Measurements from ENCODE around the gene DLG2.
"Not testable (repeated sequence)": the region's sequence is repeated elsewhere in the genome, so short reads cannot be mapped to it uniquely, and the experiment has no call there.

The DLG2 gene

DNA sequence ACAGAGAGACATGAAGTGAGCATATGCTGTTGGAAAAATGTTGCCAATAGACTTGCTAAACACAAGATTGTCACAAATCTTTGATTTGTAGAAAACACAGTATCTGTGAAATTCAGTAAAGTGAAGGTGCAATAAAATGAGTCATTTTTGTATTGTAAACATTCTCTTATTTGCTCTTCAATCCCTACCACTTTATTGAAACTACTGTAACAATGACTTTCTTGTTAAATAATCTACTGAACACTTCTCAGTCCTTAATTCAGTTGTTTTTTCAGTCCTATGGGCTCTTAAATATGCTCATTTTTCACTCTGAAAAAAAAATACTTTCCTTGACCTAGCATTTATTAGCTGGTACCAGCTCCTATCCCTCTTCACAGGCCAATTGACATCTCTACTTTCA, 531.9 kb downstream of the DLG2 start:
- DNase-seq, result no peak

DNA sequence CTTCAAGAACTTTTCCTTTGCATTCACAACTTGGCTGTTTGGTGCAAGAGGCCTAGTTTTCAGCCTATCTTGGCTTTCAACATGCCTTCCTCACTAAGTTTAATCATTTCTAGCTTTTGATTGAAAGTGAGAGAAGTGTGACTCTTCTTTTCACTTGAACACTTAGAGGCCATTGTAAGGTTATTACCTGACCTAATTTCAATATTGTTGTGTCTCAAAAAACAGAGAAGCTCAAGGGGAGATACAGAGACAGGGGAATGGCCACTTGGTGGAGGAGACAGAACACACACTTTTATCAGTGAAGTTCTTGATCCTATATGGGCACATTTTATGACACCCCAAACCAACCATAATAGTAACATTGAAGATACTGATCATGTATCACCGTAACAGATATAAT, 532.3 kb downstream of the DLG2 start:
- no peak for DNase-seq

GRCh38 chr11:85089654-85090053, 537.5 kb downstream of the DLG2 start:
- DNase-seq, result no peak

- no peak for DNase-seq
Observed at GRCh38 chr11:85088286-85088685, 538.9 kb downstream of the DLG2 start.

DNA sequence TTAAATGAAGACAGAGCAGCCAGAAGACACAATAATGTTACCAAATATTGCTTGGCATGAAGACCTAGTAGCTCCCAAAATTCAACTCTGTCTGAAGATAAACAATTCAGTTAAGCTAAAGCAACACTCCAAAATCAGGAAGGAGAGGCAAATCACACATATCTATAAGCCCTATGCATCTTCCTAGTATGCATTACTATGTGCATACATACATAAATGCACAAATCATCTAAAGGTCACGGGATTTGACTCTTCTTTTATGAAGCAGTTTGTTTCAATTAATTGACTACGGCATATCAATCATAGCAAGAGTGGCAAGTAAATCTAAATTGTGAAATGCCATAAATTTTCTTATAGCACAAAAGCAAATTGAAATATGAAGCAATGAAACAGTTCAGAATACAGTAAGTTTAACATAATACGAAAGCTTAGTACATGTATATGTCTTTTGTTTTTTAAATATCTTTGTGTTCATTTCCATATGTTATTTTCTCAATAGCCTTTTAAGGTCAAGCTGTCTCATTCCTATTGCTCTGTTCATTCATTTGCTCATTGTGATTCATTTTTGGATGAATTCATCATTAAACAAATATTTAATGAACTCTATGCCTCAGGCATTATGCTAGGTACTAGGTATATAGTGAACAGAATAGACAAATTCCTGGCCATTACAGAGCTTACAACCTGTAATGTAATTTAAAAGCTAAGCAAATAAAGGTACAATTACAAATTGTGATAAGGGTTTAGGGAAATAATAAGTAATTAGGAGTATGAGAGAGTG, 540.5 kb downstream of the DLG2 start:
- DNase-seq, result no peak

GRCh38 chr11:85076535-85077330, 550.4 kb downstream of the DLG2 start:
- no peak for DNase-seq

GRCh38 chr11:85062659-85063058, 564.5 kb downstream of the DLG2 start:
- DNase-seq, result no peak

DNA sequence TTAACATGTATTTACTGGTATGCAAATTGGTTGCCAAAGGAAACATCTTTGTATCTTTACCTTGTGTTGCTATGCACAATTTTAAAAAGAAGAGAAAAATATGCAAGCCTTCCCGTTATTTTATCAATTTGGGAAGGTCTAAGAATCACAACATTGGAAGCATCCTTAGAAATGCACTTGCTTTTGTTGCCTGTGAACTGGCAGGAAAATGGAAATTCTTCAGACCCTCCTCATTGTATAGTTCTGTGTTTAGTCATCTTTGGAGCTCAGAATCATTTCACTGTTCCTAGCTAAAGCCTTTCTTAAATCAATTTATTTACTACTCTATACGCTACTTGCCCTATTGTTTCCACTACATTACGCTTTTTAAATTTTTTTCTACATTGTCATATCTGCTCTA, 574.5 kb downstream of the DLG2 start:
- DNase-seq, result no peak

DNA sequence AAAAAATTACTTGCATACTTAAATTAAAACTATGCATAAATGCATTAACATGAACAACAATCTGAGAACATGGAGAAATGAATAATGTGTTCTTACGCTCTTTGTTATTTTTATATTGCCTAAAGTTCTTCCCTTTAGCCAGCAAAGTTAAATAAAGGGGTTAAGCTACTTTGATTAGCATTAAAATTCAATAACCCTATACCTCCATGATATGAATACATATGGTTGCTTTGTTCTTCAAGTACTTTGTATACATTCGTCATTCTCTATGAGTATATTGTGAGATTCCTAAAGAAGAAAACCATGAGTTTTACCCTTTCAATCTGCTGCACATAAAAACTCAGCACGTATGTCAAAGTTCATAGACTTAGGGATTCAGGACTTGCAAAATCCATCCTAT, 578.3 kb downstream of the DLG2 start:
- no peak for DNase-seq

GRCh38 chr11:85045716-85046115, 581.4 kb downstream of the DLG2 start:
- no peak for DNase-seq

- DNase-seq, result no peak
Observed at GRCh38 chr11:85044911-85045310, 582.2 kb downstream of the DLG2 start.

DNA sequence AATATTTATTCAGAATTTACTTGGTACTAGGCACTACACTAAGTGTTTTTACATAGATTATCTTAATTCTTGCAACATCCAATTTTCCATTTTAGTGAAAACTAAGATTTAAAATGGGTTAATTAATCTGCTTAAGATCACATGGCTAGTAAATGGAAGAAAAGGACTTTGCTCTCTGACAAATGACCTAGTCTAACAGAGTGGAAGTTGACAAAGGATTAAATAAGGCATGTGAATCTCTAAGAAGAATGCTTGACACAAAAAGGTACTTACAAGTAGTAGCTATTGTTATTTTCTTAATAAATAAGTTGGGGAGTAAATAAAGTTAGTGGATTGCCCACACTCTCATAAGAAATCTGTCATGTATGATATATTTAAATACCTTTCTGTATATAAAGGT, 584.8 kb downstream of the DLG2 start:
- no peak for DNase-seq

DNA sequence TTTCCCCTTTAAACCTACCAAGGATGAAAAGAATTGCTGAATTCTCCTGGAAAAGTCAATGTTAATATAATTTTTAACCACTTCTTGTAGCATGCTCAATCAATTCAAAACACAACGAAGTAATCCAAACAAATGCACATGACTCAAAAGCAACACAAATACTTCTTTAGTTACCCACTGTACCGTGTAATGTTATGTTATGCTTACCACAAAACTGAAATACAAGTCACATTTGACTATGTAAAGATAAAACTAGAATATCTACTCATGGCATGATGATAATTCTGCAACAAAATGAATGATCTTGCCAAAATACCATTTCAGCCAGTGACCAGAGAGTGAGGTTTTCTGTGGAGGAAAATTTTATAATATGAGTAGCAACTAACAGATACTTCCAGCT, 587.0 kb downstream of the DLG2 start:
- no peak for DNase-seq

DNA sequence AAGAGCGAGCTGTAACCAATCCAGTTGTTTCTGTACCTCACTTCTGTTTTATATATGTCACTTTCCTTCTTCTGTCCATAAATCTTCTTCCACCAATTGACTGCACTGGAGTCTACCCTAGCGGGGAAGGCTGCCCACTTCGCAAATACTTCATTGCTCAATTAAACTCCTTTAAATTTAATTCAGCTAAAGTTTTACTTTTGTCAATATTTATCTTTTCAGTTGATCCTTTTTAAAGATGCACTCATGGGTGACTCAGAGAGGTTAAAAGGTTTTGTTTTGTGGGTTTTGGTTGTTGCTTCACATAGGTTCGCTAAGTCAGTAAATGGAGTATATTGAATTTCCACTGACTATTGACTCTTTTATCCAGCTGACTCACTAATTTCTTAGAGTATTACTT, 597.2 kb downstream of the DLG2 start:
- DNase-seq, result no peak

GRCh38 chr11:85028329-85029101, 598.6 kb downstream of the DLG2 start:
- DNase-seq, result no peak

DNA sequence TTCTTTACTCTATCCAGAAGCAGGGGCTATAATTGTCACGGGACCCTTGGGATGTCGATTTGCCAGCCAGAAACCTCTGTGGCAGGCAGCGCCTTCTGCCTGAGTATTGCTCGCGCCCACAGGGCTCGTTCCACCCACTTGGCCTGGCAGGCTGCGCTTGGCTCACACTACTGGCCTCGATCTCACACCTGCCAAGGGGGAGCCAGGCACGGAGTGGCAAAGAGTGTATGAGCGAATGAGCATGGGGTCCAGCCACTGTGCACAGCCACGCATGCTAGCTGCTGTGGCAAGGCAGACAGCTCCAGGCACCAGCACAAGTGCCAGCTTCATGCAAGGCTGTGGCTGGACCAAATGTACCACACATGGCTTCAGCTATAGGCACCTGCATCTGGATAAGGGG, 599.8 kb downstream of the DLG2 start:
- DNase-seq, result no peak

GRCh38 chr11:85021058-85021457, 606.1 kb downstream of the DLG2 start:
- no peak for DNase-seq

DNA sequence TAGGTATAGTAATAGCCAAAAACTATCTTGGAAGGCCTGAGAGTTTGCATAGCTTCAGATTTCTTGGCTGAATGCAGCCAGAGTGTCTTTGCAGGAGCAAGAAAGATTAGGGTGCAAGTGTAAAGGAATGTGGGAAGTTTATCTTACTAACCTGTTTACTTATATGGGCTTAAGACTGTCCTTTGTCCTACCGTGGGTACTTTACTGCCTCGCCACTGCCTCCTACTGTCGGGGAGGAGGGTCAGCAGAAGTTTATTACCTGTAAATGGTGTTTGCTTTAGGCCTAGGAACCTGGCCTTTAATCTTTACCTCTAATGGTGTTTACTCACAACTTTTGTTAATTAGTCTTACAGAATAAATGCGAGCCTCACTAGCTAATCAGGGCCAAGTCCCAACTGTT, 633.8 kb downstream of the DLG2 start:
- no peak for DNase-seq

GRCh38 chr11:84990141-84990540, 637.0 kb downstream of the DLG2 start:
- no peak for DNase-seq

DNA sequence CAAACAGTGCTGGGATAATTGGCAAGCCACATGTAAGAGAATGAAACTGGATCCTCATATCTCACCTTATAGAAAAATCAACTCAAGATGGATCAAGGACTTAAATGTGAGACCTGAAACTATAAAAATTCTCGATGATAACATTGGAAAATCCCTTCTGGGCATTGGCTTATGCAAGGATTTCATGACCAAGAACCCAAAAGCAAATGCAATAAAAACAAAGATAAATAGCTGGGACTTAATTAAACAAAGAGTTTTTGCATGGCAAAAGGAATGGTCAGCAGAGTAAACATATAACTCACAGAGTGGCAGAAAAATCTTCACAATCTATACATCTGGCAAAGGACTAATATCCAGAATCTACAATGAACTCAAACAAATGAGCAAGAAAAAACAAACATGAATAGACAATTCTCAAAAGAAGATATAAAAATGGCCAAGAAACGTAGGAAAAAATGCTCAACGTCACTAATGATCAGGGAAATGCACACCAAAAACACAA, 639.4 kb downstream of the DLG2 start:
- DNase-seq, result not testable (repeated sequence)

DNA sequence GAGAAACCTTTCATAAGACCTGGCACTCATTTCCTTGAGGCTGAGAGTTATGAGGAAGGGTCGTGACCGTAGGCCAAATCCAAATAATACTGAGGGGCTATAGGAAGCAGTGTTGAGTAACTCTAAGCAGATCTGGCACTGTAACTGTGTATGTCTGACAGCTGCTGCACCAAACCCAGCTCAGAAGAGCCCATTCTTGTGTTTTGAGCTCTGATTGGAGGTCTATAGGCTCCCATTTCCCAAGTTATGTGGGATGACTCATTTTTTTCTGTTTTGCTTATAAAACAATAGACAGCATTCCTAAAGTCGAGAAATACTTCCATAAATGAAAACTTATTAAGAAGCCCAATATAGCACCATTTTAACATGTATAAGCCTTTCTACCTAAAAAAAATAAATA, 645.8 kb downstream of the DLG2 start:
- no peak for DNase-seq

DNA sequence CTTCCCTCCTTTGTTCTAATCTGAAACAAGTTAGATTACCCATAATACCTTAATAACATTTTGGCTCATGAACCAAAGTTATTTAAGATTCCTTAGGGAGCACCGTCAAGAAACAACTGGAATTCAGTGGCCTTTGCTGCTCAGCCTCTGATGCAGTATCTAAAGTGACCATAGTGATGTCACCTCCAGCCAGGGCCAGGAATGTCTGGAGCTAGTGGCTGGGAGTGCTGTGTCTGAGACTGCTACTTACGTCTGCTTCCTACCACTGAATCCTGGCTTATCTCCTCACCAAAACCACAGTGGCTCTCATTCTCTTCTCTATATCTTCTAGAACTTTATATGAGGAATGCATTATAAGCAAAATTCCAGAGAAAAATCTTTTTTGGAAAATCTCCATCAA, 658.0 kb downstream of the DLG2 start:
- no peak for DNase-seq

DNA sequence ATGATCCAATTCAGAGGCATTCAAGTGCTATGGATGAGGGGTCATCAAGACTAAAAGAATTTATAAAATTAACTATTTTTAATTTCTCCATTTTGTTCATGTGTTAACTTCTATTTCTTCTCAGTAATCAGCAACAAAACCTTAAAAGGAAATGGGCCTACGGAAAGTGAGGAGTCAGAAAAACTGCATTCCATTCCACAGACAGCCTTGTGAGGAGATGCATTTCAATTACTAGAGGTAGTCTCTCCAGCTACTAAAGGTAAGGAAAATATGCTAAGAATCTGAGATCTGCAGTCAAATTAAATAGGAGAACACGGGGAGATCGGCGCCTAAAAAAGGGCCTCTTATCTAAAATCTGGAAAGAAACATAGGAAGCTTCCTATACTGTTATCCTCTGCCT, 661.7 kb downstream of the DLG2 start:
- DNase-seq, result no peak

GRCh38 chr11:84963240-84963639, 663.9 kb downstream of the DLG2 start:
- no peak for DNase-seq
